Activated effector memory CD4-positive, alpha-beta T cell treated with Interleukin-2 at 50 U/mL for 16 hours (primary cell): ENCODE measurements around the gene PARP1.
"Not testable (repeated sequence)": the region's sequence is repeated elsewhere in the genome, so short reads cannot be mapped to it uniquely, and the experiment has no call there.

ENCODE experiments used
- DNase-seq: peaks from one replicate; pipeline ENCODE4 v3.0.0-alpha.2; 2020

The PARP1 gene

GRCh38 chr1:226344441-226345259, 63.2 kb downstream of the PARP1 start:
- DNase-seq: no peak

GRCh38 chr1:226342656-226343055, 65.2 kb downstream of the PARP1 start:
- no peak for DNase-seq

GRCh38 chr1:226340111-226340510, 67.8 kb downstream of the PARP1 start:
- DNase-seq: not testable (repeated sequence)

GRCh38 chr1:226337276-226337875, 70.5 kb downstream of the PARP1 start:
- DNase-seq: no peak

GRCh38 chr1:226335661-226336060, 72.2 kb downstream of the PARP1 start:
- DNase-seq: no peak

- no peak for DNase-seq
These were observed 74.9 kb downstream of the PARP1 start for GRCh38 chr1:226332947-226333346.

- DNase-seq: no peak
These were observed 78.7 kb downstream of the PARP1 start for GRCh38 chr1:226329237-226329636.

GRCh38 chr1:226327761-226328162, 80.1 kb downstream of the PARP1 start:
- DNase-seq: no peak

- no peak for DNase-seq
These were observed 82.7 kb downstream of the PARP1 start for GRCh38 chr1:226325178-226325577.

- no peak for DNase-seq
These were observed 83.4 kb downstream of the PARP1 start for GRCh38 chr1:226324479-226324878.

- no peak for DNase-seq
These were observed 84.9 kb downstream of the PARP1 start for GRCh38 chr1:226322986-226323385.

GRCh38 chr1:226320930-226321329, 87.0 kb downstream of the PARP1 start:
- DNase-seq: no peak

GRCh38 chr1:226318471-226318870, 89.4 kb downstream of the PARP1 start:
- no peak for DNase-seq

- no peak for DNase-seq
These were observed 93.8 kb downstream of the PARP1 start for GRCh38 chr1:226314055-226314454.

GRCh38 chr1:226312065-226312464, 95.8 kb downstream of the PARP1 start:
- DNase-seq: no peak

- DNase-seq: no peak
These were observed 96.5 kb downstream of the PARP1 start for GRCh38 chr1:226311376-226311775.
